Medulla oblongata (tissue), 1 donor: ENCODE results near the gene SNX20.
A peak's percentile ranks its signal among the peaks of the same experiment; 100 is the strongest.

Experiments
- DNase-seq: peaks from one replicate; pipeline ENCODE4 v3.0.0-alpha.2; 2015; ENCODE audit errors: extremely low spot score

SNX20 gene

GRCh38 chr16:50657241-50657640 is 23.9 kb downstream of the SNX20 start:
- no peak for DNase-seq

- no peak for DNase-seq
These were observed 25.5 kb downstream of the SNX20 start for GRCh38 chr16:50655558-50656055.

- no peak for DNase-seq
These were observed 27.2 kb downstream of the SNX20 start for GRCh38 chr16:50653633-50654519.

GRCh38 chr16:50652836-50653425 is 28.2 kb downstream of the SNX20 start:
- no peak for DNase-seq

- no peak for DNase-seq
These were observed 29.2 kb downstream of the SNX20 start for GRCh38 chr16:50651835-50652438.

GRCh38 chr16:50646345-50646744 is 34.8 kb downstream of the SNX20 start:
- no peak for DNase-seq

- no peak for DNase-seq
These were observed 35.4 kb downstream of the SNX20 start for GRCh38 chr16:50645563-50646220.

- peak; percentile 52 for DNase-seq
These were observed 36.4 kb downstream of the SNX20 start for GRCh38 chr16:50644729-50645128.

- DNase-seq = no peak
These were observed 36.9 kb downstream of the SNX20 start for GRCh38 chr16:50644245-50644644.

GRCh38 chr16:50643192-50643591 is 37.9 kb downstream of the SNX20 start:
- DNase-seq = no peak

- no peak for DNase-seq
These were observed 38.8 kb downstream of the SNX20 start for GRCh38 chr16:50642349-50642748.

- DNase-seq = no peak
These were observed 39.3 kb downstream of the SNX20 start for GRCh38 chr16:50641818-50642187.

GRCh38 chr16:50640919-50641817 is 39.9 kb downstream of the SNX20 start:
- DNase-seq = no peak

GRCh38 chr16:50640391-50640790 is 40.7 kb downstream of the SNX20 start:
- no peak for DNase-seq

GRCh38 chr16:50638816-50639670 is 42.1 kb downstream of the SNX20 start:
- no peak for DNase-seq

- DNase-seq = no peak
These were observed 43.2 kb downstream of the SNX20 start for GRCh38 chr16:50637716-50638602.

GRCh38 chr16:50636753-50637374 is 44.2 kb downstream of the SNX20 start:
- no peak for DNase-seq

GRCh38 chr16:50635505-50636392 is 45.4 kb downstream of the SNX20 start:
- DNase-seq = no peak
